ENCODE data around the gene PARN.

GRCh38 chr16:14449790-14450480 lies 180.1 kb downstream of the PARN start:
- no peak for TF ChIP-seq CTCF (IDR thresholded peaks at IDR 0.05)
- TF ChIP-seq POLR2A (IDR thresholded peaks at IDR 0.05) = no peak

Measured in thyroid gland (tissue), 4 donors.